HG02840 (cell line): ENCODE measurements around the gene SDCBP2.

Source experiments
- ATAC-seq: cut with Tn5 transposase; IDR thresholded peaks from one replicate; pipeline ENCODE4 v1.9.1; 2021; ENCODE audit warnings: mild to moderate bottlenecking, moderate library complexity, moderate number of reproducible peaks; ENCODE audit not compliant: unreplicated experiment, low FRiP score

Gene SDCBP2

DNA sequence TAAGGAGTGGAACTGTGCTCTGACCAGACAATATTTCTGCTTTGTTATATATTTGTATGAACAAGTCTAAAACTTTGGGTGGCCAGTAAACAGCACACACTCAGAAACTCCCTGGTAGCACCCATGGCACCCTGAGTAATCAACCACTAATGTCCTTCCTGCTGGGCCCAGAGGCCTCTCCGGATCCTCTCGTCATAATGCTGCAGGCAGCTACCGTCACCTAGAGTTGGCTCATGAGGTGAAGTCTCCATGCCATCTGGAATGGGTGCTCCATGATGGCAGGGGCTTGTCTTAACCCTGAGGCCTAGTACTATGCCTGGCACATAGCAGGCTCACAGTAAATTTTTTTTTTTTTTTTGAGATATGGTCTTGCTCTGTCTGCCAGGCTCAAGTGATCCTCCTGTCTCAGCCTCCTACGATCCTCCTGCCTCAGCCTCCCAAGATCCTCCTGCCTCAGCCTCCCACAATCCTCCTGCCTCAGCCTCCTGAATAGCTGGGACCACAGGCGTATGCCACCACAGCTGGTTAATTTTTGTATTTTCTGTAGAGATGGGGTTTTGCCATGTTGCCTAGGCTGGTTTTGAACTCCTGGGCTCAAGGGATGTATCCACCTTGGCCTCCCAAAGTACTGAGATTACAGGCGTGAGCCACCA lies 3.0 kb upstream of the SDCBP2 start:
- no peak for ATAC-seq

GRCh38 chr20:1331101-1331500 lies 2.2 kb upstream of the SDCBP2 start:
- ATAC-seq = no peak

DNA sequence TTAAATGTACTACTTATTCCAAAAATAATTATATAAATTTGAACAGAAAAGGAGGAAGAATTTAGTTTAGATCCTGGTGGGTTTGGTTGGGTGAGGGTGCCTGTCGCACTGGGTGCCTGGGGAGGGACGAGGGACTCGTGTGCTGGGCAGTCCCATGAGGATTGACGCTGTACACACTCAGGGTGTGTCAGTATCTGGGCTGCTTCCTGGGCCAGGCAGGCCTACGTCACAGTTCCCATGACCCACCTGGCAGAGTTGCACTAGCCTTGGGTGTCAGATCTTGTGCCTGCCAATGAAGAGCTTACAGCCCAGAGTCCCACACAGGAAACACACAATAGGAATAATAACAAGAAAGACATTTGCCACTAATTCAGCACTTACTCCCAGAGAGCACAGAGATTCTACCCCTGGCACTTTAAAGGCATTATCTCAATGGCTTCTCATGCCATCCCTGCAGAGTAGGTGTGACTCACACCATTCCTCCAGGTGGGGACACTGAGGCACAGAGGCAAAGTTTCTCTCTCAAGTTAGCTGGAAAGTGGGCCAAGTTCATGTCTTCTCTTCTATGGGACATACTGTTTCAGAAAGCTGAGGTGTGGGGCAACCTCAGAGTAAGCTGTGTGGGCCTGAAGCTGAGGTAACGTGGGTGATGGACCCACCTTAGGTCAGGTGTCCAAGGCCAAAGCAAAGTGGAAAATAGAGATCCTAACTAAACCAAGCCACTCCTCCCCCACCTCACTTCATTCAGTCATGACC lies 1.3 kb upstream of the SDCBP2 start:
- no peak for ATAC-seq

DNA sequence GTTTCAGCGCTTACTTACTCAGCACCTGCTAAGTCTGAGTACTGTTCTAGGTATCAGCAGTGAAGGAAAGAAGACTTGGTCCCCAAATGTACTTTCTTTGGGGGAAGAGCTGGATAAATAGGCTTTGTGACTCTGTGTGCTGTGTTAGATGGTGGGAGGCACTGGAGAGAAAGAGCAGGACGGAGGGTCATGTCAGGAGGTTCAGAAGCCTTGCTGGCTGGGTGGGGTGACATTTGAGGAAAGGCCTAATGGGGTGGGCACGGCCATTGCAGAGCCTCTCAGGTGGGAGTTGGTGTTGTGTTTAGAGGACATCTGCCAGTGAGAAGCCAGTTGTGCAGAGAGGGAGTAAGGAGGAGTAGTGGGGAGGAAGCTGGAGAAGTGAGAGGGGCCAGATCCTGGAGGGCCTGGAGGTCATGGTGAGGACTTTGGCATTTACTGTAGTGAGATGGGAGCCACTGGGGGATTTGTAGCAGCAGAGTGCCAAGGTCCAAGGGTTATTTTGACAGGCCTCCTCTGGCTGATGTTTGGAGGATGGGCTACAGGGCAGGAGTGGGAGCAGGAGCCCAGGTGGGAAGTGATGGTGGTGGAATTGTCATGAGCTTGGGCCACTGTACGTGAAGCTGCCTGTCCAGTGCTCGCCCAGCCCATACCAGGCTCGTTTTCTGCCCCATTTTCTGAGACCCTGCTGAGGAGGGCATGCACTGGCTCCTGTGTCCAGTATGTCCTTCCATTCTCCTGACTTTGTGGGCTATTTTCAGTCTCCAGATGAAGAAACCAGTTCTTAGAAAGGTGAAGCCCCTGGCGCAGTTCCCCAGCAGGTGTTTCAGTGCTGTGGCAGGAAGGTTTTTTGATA lies 886 bp downstream of the SDCBP2 start:
- ATAC-seq = no peak

DNA sequence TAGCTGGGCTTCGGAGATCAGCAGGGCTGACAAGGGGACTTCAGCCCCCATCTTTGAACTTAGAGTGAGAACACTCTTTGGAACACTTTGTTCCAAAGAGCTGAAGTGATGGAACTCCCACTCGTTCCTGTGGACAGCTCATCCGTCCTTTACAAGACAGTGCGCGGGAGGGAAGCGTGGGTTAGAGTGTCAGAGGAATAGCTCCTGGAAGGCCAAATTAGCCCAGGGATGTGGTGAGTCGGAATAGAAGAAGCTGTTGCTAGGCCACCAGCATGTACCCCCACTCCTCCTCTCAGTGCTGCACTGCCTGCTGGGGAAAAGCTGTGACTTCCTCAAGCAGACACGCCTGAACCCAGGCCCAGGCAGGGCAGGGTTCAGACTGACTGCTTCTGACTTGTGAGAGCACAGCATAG lies 1.7 kb downstream of the SDCBP2 start:
- ATAC-seq = no peak

DNA sequence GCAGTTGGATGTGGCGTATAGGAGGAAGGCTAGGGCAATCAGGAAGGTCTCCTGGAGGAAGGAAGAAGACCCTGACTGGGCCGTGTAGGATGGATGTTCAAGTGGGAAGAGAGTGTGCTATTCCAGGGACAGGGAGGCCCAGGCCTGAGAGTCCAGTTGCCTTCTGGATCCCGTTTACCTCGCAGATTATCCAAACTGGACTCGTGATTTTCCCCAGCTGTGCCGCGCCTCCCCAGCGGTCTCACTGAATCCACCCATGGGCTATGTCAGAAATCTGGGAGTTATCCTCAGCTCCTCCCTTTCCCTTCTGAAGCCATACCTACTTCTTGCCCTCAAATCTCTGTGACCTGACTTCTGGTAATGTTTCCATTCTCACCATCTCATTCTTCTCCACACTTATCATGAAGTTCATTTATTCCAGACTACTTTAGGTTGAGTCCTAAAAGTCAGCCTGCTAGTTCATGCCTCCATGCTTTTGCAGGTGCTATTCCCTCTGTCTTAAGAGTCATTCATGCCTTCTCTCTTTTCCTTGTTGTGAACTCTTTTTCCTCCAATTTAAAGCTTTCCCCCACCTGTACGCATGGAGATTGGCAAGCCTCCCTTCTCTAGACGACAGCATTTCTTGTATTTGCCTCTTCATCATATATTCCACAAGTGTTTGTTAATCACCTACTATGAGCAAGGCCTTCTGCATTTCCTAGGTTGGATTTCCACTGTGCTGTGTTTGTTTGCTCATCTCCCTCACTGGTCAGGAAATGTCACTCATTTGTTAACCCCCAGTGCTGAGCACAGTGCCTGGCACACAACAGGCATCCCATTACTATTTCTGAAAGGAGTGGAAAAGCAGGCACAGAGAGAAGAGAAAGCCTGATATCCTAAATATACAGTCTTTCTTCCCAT lies 2.7 kb downstream of the SDCBP2 start:
- no peak for ATAC-seq

DNA sequence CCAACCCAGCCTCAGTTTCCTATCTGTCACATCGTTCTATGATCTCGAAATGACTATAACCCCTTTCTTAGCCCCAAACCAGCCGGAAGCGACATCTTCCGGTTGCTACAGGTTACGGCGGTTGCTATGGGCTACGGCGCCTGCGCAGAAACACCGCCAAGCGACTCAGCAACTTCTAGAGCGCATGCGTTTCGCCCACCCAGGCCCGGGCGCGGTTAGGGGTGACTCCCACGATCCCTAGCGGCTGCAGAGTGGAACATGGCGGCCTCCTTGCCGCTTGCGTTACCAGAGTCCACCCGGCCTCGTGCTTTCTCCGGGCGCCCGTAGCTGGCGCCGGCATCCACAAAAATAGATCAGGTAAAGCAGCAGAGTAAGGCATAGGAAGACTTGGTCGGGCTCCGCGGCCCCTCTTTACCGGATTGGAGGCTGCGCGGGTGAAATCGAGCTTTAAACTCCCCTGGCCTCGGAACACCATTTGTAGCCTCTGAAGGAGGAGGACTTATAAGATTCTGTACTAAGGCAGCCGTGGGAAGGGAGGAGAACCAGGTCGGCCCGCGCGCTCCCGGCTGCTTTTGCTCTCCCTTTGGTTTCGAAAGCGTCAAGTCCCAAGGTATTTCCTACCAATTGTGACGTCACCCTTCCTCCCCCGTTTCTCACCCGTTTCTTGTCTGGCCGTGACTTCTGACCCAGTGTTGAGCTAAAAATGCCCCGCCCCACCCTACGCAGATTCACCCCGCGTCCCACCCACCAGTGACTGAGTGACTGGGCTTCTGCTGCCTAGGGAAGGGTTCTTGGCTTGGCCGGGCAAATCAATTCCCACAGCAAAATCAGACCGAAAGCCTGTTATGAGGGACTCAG lies 3.5 kb downstream of the SDCBP2 start:
- ATAC-seq = peak; percentile 85

GRCh38 chr20:1324598-1325172 lies 4.3 kb downstream of the SDCBP2 start:
- ATAC-seq = no peak

GRCh38 chr20:1323830-1324597 lies 4.9 kb downstream of the SDCBP2 start:
- ATAC-seq = no peak

DNA sequence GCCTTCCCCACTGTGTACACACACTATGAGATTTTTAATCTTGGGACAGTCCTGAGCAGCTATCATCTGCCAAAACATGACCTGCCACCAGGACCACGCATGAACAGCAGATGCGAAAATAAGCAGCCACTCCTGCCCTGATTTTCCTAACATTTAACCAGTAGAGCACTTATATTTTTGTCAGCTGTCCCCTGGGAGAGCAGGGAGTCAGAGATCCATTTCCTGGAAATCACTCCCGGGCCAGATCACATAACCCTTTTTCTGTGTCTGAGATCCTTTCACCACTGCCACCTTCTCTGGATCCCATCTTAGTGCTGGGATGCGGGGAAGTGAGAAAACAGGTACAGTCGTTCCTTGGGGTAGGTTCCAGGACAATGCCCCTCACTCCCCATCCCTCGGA lies 5.7 kb downstream of the SDCBP2 start:
- no peak for ATAC-seq

DNA sequence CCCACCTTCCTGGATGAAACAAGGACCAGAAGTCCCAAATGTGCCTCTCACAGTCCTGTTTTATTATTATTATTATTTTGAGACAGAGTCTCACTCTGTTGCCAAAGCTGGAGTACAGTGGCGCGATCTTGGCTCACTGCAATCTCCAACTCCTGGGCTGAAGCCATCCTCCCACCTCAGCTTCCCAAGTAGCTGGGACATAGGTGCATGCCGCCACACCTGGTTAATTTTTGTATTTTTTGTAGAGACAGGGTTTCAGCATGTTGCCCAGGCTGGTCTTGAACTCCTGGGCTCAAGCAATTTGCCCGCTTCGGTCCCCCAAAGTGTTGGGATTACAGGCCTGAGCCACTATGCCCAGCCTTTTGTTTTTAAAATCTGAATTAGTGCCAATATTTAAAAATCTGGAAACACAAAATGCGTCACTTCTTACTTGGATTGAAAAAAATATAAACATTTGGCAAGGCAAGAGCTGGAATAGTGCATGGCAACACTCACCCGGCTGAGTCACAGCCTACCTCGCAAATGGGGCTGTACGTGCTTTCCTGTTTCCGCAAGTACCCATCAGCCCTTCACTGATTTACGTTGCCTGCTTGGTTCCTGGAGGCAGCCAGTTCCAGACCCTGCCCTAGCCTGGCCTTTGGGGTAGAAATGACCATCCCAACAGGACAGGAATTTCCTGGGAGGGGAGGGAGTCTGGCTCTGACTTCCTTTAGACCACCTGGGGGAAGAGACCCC lies 6.3 kb downstream of the SDCBP2 start:
- no peak for ATAC-seq

- no peak for ATAC-seq
Measured at GRCh38 chr20:1321654-1321939, 7.3 kb downstream of the SDCBP2 start.

DNA sequence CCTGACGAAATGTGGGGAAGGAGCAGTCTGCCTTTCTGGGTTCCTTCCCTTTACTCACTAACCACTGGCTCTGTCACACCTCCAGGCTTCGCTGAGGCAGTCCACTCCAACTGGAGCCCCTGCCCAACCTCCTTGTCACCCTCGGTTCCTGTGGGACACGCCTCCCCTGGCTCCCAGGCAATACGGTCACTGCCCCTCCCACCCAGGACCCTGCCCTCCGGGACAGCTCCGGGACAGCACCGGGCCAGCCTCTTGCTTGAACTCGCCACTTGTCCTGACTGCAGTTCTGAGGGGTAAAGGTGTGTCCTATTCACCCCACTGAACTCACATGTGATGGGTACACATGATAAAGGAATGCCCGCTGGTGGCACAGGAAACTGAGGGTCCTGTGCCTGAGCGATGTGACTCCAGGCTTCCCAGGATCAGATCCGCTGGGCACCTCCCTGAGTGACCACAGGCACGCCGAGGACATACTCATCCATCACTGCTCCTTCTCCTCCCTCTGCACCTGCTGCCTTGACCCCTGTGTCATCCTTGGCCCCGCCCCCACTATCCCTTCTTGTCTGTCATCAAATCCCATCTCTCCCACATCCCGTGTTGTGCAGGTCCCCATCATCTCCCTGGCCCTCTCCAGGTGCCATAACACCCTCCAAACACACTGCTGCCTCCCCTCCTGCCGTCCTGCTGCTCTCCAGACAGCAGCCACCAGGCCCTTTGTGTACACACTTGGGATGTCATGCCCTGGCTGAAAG lies 7.9 kb downstream of the SDCBP2 start:
- ATAC-seq = no peak

DNA sequence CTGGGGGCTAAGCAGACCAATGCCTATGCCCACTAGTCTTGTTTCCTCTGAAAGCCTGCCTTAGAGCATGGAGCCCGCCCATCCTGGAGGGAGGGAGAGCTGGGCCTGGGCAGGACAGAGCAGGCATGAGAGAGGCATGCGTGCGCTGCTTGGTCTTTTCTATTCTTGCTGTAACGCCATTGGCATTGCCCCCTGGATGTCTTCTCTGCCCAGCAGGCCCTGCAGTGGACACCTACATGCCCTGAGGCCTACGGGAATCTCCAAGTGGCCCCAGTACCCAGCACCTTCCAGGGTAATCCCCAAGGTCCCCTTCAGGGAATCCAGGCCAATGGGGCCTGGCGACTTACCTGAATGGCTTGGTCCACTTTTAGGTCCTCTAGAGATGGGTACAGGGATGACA lies 8.9 kb downstream of the SDCBP2 start:
- no peak for ATAC-seq

DNA sequence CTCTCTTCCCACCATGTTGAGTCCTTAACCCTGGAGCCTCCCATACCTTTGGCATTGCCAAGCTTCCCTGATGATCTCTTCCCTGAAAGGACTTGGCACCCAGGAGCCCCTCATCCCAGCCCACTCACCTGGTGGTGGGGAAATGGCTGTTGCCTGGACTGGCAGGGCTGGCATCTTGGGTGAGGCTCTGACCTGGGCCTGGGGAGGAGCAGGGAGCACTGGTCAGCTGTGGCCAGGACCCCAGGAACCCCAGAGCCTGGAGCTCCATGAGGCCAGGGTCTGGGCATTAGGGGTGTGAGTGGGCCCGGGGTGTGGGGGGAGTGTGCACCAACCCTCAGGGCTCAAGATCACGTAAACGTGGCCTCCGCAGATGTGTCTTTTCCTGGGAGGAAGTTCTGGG lies 9.5 kb downstream of the SDCBP2 start:
- no peak for ATAC-seq

- no peak for ATAC-seq
Measured at GRCh38 chr20:1319051-1319450, 9.9 kb downstream of the SDCBP2 start.

- no peak for ATAC-seq
Measured at GRCh38 chr20:1317545-1318255, 11.2 kb downstream of the SDCBP2 start.
